Hematopoietic multipotent progenitor cell (in vitro differentiated cells): ENCODE measurements around the gene L1CAM. TPM values are rescaled to one million over a fixed set of nuclear protein-coding genes. Genes with fewer than 3 reads are reported as not detected.

Source experiments
- DNase-seq, 3 donors: peaks; one replicate each; pipeline ENCODE4 v3.0.0-alpha.2; 2011 to 2015; ENCODE audit warnings: low read depth in 2 of 3, low spot score in 2 of 3
- total RNA-seq: library from RNA; depleted of rRNA; stranded (reverse); fragments of >200 nt; gene quantifications from one replicate; pipeline ENCODE4 v1.2.3, GENCODE V29; 2012

L1CAM gene
- total RNA-seq, 1 donor, result under 0.01 TPM

DNA sequence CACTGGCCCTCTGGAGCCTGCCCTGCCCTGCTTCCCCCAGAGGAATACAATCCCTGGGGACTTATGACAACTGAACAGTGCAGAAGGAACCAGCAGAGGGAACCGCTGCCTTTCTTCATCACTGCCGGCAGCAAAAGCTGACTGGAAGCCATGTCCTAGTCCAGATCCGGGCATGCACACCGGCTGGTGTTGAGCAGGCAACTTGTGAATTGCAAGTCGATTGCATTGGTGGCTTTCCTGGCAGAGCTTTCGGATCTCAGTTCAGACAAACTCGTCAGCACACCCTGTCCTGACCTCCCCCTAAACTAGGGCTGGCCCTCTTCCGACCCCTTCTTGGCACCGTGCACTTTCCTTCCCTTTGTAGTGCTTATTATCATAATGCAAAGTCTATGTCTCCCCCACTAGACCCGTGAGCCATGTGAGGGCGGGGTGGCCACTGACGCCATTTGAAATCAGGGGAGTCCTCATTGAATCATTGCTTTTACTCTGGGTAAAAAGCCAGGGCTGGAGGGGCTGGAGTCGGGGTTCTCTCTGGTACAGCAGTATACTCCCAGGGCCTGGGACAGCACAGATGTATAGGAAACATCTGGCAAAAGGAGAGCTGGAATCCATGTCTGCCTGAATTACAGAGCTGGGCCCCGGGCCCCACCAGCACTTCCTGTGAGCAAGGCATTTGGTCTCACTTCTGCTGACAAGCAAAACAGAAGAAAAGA lies 38.3 kb upstream of the L1CAM start:
- peak in 1 of 3 donors; percentile 66 for DNase-seq

DNA sequence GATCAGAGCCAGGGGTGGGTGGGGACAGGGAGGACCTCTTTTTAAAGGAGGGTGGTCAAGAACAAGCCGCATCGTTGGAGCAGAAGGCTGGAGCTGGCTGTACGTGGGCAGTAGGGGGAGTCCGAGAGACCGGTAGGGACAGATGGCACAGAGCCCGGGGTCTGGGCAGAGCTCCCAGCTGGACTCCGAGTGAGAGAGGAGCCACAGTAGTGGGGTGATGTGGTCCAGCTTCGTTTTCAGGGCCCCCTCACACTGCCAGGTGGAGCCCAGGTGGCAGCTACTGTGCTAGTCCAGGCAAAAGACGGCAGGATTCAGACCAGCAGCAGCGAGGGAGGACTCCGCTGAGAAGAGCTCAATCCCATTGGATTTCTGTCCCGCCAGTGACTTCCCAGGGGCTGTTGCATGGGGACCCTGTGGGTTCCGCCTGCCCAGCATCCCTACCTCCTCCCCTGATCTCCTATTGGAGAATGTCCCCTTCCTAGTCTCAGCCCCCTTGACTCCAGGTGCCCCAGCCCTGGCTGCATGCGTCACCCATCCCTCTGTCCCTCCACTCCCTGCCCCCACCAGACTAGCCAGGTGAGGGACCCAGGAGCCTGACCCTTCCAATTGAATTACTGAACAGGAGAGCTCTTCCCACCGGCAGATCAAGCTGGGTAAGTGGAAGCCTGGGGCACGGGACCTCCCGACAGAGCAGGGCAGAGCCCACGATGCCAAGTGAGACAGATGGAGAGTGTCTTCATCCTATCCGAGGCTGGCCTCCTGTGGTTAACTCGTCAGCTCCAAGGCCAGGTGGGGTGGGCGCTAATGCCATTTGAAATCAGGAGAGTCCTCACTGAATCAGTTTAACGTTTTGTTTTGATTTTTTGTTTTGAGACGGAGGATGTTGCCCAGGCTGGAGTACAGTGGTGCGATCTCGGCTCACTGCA lies 37.2 kb upstream of the L1CAM start:
- DNase-seq, result peak in 1 of 3 donors; percentile 9

DNA sequence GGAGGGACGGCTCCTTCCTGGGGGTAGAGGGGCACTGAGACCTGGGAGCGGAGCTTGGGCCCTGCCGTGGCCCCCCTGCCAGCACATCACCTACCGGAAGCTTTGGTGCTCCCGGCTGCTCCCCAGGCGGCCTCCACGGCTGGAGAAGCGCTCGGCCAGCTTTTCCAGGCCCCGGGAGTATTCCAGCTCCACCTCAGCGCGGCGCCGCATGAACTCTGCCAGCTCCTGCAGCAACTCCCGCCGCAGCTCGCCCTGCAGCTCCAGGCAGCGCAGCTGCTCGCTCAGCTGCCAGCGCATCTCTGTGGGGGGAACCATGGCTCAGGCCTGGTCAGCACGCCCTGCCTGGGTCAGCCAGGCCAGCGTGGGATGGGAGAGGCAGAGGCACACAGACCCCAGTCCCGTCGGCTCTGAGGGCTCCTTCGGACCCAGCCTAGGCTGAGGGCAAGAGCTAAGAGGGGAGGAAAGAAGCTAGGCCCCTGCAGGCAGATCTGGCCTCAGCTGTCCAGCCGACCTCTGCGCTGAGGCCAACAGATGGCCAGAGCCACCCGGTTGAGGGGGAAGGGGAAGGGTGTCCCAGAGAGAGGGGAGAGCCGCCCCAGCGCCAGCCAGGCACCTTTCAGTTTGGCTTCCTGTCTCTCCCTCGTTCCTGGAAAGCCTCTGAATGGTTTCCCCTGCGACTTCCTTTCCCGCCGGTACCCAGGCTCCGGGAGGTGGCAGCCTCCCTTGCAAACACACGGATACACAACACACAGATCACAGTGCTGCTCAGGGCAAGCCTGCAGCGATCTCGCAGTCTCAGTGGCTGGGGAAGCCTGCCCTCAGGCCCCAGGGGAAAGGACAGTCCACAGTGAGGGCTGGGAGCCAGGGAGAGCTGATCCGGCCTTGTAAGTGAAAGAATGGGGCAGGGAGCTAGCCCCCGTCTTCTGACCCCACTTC lies 35.8 kb upstream of the L1CAM start:
- no peak for DNase-seq

DNA sequence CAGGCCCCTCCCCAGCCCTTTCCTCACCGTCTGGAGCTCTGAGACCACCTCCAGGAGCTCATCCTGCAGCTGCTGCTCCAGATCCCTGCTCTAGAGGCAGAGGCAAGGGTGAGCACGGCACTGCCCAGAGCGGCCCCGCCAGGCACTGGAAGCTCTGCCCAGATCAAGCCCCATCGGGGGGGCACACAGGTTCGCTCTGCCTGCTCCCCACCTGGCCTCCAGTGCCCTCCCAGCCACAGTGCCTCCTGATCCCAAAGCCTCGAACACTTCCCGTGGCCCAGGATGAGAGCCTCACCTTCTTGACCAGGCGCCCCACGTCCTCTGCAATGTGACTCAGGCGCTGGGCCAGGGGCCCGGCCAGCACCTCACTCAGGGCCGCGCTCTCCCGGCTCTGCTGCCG lies 35.1 kb upstream of the L1CAM start:
- no peak for DNase-seq

DNA sequence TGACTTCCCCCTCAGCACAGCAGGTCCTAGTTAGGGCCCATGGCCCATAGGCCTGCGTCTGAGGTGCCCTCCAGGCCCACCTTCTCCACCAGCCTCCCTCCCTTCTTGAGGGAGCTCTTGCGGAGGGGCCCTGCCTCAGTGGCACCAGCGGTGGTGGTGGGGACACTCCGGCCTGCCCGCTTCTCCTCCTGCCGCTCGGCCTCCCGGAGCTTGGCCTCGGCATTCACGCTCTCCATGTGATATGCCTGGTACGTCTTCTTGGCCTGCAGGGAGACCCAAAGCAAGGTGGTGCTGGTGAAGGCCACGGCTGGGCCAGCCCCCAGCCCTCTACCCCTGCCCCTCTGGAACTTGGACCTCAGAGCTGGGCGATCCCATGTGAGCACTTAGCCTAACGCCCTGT lies 34.6 kb upstream of the L1CAM start:
- DNase-seq, result no peak

DNA sequence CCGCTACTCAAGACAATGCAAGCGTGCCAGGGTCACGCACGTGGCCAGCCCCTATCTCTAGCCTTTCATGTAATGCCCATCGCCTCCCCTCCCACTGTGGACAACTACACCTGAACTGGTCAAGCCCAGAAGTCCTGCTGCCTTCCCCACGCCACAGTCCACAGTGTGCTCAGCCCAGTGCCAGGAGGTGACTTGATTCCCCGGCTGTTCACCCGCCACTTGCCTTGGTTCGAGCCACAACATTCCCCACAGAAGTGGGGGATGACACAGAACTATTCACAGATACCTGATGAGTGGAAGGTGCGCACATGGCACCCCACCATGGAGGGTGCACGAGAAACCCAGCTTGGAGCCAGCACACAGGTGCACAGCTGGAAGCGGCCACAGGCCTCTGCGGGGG lies 33.3 kb upstream of the L1CAM start:
- no peak for DNase-seq

DNA sequence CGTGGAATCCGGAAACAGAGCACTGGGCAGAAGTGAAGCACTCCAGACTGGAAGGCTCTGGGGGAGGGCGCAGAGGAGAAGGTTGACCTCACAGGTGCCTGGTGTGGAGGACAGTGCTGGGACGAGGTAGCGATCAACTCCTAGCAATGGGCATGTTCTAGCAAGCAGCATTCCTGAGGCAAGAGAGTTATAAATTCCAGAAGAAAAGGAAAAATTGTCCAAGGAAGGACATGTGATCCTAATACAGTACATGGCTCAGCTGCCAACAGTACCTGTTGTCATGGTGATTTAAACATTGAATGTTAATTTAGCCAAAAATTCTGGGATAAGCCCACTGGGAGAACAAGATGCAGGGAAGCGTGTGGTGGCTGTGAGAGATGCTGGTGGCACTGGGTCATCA lies 31.9 kb upstream of the L1CAM start:
- no peak for DNase-seq

DNA sequence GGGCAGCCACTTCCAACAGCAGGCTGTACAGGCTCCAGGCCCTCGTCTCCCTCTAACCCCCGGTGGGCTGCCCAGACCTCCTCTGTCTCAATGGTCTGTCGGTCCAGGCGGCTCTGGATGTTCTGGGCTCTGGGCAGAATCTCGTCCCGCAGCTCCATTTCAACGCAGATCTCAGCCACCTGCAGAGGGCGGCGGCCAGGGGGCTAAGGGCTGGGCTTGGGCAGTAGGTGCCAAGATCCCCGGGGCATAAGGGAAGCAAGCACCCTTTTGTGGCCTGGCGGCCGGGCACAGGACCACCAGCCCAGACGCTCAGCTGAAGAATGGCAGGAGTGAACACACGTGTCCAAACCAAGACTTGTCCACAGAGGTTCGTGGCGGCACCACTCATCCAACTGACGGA lies 27.7 kb upstream of the L1CAM start:
- DNase-seq, result no peak

DNA sequence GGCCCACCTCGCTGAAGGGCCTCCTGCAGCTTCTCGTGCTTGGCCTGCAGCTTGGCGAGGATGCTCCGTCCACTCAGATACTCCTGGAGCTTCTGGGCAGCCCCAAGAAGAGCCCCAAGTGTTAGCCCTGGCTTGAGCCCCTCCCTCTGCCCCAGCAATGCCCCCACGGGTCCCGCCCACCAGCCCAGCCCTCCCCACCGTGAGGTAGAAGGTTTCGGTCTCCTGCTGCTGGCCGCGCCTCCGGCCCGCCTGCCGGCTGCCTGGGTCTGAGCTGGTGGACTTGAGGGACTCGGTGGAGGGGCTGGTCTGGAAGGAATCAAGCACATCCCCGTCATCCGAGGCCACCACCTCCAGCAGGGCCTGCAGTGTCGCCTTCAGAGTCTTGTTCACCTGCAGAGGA lies 27.2 kb upstream of the L1CAM start:
- no peak for DNase-seq

DNA sequence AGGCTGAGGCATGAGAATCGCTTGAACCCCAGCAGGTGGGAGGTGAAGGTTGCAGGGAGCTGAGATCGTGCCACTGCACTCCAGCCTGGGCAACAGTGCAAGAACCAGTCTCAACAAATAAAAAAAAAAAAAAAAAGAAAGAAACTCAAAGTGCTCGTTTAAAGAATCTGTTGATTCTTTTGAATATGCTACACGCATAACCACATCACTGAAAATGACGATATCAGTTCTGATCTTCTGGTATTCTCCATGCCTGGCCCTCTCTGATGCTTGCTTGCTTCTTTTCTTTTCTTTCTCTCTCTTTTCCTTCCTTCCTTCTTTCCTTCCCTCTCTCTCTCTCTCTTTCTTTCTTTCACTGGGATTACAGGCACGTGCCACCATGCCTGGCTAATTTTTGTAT lies 25.8 kb upstream of the L1CAM start:
- no peak for DNase-seq

DNA sequence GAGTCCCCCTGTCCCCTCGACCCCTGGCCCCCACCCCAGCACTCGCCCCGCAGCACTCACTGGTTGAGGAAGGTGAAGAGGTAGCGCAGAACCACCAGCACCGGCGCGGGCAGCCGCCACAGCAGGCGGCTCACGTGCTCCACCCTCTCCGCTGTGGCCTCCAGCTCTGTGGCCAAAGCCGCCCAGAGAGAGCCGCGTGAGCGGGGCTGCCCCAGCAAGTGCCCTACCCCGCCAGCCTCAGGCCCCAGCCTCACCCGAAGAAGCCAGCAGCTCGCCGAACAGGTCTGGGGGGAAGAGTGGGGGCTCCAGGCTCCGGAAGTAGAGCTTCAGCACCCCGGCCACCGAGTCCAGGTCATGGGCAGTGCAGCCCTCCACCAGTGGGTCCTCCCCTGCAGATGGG lies 24.5 kb upstream of the L1CAM start:
- DNase-seq, result no peak

DNA sequence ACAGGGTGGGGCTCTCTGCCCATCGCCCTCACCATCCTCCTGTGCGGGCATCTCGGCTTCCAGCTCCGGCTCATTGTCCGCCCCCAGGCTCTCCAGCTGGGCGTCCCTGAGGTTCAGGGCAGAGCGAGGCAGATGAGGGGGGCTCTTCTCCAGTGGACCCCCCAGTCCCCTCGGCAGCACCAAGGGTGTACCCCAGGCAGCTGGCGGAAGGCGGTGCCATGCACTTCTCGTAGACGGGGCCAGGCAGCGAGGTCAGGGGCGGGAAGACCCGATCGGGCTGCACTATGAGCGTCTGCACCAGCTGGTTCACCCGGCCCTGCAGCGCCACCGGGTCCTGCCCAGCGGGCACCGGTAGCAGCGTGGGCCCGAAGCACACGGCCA lies 24.0 kb upstream of the L1CAM start:
- DNase-seq, result no peak

DNA sequence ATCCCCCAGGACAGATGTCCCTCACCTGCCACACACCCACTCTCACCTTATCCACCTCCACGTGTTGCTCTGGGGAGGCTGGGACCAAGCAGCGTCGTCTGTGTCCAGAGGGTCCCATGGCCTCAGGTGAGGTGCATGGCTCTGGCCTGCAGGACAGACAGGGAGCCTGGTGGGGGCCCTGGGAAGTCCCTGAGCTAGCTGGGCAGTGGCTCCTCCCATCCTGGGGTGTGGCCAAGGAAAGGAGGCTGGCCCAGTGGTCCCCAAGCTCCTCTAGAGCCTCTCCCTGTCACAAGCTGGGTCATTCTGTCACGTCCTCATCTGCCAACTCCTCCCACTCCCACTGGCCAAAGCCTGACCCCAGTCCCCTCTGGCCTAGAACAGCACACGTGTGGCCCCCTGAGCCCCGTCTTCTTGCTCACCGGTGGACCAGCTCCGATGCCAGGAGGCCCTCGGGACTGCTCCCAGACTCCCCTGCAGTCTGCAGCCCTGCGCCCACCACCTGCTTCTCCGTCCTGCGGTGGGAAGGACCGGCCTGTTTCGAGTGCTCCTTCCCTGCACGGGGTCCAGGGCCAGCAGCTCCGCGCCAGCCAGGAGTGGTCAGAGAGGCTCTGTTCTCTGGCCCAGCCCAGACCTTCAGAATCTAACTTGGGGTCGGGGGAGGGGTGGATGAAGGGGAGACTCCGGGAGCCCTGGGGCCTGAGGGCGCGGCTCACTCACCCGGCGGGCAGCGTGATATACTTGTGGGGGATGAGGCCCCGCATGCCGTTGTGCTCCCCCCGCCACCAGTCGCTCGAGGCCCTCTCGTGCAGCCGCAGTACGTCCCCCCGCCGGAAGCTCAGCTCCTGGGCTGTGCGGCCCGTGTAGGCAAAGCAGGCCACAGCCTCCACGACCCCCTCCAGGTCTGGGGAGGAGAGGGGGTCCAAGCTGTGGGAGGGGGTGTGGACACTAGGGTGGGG lies 23.3 kb upstream of the L1CAM start:
- DNase-seq, result no peak

DNA sequence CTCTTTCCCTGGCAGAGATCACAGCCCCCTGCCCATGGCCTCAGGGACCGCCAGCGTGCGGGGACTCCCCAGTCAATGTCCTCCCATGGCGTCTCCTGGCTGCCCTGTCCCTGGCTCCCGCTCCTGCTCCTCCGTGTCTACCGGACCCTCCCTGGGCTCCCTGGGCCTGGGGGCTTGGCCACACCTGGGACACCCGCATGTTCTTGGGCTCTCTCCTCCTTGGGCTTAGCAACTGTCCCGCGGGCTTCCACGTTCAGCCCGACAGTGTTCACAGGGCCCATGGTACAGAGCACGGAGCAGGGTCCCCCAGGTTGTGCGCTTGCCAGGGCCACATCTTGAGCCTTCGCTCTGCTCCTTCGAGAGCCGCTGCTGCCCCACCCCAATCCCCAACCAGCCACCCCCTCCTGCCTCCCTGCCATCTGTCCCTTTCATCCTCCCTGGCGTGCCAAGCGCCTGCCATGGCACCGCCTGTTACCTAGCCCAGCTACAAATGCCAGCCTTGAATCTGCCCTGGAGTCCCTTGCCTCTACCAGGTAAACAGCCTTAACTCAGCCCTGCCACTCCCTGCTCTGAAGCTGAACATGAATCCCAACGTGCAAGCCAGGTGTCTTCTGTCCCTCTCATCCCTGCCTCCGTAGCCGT lies 22.4 kb upstream of the L1CAM start:
- DNase-seq, result no peak

DNA sequence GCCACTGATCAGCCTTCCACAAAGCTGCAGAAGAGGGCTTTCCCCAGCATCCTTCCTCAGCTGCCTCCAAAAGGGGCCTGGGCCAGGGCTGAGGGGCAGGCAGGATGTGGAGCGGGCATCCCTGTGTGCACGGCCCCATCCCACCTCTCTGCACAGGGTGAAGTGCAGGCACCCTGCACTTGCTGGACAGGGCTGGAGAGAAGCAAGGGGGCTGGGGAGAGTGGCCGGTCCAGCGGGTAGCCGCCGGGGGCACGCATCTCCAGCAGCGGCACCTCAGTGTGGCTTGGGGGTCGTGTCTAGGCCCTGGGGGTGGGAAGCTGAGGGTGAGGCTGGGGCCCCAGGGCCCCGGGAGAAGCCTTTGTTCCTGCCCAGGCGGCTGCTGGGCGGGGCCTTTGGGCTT lies 21.5 kb upstream of the L1CAM start:
- DNase-seq, result no peak

DNA sequence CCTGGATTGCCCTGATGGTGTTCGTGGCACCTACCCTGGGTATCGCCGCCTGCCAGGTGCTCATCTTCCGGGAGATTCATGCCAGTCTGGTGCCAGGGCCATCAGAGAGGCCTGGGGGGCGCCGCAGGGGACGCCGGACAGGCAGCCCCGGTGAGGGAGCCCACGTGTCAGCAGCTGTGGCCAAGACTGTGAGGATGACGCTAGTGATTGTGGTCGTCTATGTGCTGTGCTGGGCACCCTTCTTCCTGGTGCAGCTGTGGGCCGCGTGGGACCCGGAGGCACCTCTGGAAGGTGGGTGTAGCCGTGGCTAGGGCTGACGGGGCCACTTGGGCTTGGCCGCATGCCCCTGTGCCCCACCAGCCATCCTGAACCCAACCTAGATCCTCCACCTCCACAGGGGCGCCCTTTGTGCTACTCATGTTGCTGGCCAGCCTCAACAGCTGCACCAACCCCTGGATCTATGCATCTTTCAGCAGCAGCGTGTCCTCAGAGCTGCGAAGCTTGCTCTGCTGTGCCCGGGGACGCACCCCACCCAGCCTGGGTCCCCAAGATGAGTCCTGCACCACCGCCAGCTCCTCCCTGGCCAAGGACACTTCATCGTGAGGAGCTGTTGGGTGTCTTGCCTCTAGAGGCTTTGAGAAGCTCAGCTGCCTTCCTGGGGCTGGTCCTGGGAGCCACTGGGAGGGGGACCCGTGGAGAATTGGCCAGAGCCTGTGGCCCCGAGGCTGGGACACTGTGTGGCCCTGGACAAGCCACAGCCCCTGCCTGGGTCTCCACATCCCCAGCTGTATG lies 20.3 kb upstream of the L1CAM start:
- peak in 1 of 3 donors; percentile 22 for DNase-seq

DNA sequence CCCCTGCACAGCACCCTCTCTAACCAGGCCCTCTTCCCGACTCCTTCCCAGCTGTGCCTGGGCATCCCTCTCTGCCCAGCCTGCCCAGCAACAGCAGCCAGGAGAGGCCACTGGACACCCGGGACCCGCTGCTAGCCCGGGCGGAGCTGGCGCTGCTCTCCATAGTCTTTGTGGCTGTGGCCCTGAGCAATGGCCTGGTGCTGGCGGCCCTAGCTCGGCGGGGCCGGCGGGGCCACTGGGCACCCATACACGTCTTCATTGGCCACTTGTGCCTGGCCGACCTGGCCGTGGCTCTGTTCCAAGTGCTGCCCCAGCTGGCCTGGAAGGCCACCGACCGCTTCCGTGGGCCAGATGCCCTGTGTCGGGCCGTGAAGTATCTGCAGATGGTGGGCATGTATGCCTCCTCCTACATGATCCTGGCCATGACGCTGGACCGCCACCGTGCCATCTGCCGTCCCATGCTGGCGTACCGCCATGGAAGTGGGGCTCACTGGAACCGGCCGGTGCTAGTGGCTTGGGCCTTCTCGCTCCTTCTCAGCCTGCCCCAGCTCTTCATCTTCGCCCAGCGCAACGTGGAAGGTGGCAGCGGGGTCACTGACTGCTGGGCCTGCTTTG lies 19.6 kb upstream of the L1CAM start:
- no peak for DNase-seq
